ENCODE measurements around the gene ANKRD12.
A peak's percentile ranks its signal among the peaks of the same experiment; 100 is the strongest.
"Not testable (repeated sequence)": the region's sequence is repeated elsewhere in the genome, so short reads cannot be mapped to it uniquely, and the experiment has no call there.

Gene ANKRD12

GRCh38 chr18:9136315-9137155 is at the start of gene ANKRD12:
Gene ANKRD12 (plus strand): TSS chr18:9136781. CDS start chr18:9182433, 45,652 bp downstream.
- peak; percentile 96 for DNase-seq

DNA sequence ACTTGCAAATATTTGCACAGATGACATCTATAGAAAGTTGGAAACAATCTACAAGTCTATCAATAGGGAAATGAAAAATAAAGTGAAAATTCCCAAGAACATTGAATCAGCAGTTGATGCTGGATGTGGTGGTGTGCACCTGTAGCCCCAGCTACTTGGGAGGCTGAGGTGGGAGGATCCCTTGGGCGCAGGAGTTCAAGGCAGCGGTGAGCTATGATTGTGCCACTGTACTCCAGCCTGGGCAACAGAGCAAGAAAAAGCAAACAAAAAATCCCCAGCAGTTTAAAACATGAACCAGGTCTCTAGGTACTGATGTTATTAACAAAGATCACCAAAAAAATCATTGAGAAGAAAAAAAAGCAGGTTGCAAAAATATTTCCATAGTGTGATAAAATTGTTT is 49.4 kb upstream of the ANKRD12 start:
- no peak for DNase-seq

DNA sequence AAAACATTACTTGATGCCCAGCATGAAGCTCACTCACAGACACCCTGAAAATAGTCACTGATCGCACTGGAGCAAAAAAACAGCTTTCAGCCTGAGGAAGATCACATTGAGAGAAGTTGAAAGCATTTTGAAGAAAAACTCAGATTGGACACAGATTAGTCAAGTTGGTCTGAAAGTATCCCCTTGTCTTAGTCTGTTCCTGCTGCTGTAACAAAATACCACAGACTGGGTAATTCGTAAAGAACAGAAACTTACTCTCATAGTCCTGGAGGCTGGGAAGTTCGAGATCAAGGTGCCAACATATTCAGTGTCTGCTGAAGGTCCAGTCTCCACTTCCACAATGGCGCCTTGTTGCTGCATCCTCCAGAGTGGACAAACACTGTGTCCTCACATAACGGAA is 48.3 kb upstream of the ANKRD12 start:
- DNase-seq, result no peak

DNA sequence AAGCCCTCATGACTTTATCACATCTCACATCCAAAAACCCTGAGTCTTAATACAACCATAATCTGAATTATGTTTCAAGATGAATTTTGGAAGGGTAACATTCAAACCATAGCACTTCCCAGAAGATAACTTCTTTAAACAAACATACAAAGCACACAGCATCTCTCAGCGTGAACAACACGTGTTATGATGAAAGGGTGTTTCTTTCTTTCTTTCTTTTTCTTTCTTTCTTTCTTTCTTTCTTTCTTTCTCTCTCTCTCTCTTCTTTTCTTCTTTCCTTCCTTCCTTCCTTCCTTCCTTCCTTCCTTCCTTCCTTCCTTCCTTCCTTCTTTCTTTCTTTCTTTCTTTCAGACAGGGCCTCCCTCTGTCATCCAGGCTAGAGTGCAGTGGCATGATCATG is 47.9 kb upstream of the ANKRD12 start:
- not testable (repeated sequence) for DNase-seq

DNA sequence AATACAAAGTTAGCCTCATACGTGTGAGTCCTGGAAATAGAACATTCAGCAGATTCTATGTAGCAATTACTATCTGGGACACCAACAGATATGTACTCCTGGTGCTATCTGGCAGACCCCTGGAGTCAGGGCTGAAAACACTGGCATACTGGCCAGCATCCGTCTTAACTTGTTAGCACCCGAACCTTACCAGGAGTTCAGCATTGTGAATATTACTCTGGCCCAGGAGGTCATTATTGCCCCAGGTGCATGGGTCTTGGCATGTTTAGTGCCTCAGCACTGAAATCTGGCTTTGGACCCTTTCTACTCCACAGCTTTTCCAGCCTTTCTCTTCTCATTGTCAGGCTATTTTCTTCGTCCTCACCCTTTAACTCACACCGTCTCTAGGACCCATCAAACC is 46.0 kb upstream of the ANKRD12 start:
- no peak for DNase-seq

DNA sequence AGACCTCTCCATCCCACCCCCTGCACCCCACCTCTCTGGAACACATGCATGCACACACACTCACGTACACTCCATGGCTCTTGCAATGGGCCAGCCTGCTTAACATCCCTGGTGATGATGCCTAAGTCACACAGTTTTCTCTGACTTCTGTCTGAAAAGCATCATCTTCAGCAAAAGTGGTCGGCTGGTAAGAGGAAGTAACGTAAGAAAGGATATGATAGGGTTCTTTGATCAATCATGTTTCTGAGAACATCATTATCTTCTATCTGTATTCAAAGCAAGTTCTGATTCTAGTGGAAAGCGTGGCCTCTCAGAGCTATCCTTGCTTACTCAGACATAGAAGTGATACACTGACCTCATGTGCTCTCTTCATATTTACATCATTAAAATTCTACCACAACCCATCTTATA is 45.5 kb upstream of the ANKRD12 start:
- no peak for DNase-seq

- DNase-seq, result no peak
These were observed 43.9 kb upstream of the ANKRD12 start for GRCh38 chr18:9092665-9093064.

- DNase-seq, result not testable (repeated sequence)
These were observed 43.5 kb upstream of the ANKRD12 start for GRCh38 chr18:9093109-9093508.

DNA sequence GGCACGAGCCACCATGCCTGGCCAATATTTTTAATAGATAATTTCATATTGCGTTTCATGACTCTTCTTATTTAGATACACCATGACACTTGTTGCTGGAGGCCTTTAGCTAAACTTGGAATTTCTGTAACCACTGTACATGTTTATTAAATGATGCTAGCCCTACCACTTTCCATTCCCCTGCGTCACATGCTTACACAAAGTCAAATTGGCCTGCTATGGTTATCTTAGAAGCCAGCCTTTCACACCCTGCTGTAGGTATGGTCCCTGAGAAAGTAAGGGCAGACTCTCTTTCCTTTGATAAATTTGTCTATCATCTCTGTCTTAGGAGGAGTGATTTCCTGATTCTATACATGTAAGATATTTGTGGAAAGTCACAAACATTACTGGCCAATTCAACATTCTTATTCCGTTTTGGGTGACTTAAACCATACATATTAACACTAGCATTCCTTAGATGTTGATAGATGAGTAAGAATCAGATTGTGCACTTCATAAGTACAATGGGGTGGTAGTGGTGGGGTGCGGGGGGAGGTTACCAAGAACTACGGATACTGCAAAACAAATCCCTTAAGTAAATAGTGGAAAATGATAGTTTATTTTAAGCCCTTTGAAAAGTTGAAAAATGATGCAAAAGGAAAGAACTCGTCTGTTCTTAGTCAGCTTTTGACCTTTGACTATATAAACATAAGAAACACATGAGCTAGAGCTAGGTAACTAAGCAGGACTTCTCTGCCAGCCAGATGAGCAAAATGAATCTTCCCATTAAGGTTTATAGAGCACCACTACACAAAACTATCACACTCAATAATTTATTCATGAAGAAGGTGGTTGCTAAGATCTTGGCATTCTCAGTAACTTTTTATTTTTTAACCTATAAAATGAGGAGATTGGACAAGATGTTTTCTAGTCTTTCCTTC is 42.0 kb upstream of the ANKRD12 start:
- DNase-seq, result no peak

GRCh38 chr18:9095297-9096006 is 41.1 kb upstream of the ANKRD12 start:
- no peak for DNase-seq

GRCh38 chr18:9096007-9096371 is 40.6 kb upstream of the ANKRD12 start:
- DNase-seq, result no peak

- DNase-seq, result no peak
These were observed 39.9 kb upstream of the ANKRD12 start for GRCh38 chr18:9096685-9097084.

GRCh38 chr18:9097349-9097748 is 39.2 kb upstream of the ANKRD12 start:
- no peak for DNase-seq

- no peak for DNase-seq
These were observed 35.8 kb upstream of the ANKRD12 start for GRCh38 chr18:9100796-9101195.

GRCh38 chr18:9101730-9102507 is 34.7 kb upstream of the ANKRD12 start:
- no peak for DNase-seq

- peak; percentile 55 for DNase-seq
These were observed 33.8 kb upstream of the ANKRD12 start, which contains the start of gene NDUFV2 for GRCh38 chr18:9102508-9103375. Gene NDUFV2 (plus strand): TSS chr18:9102699. CDS start chr18:9102744, 45 bp downstream.

DNA sequence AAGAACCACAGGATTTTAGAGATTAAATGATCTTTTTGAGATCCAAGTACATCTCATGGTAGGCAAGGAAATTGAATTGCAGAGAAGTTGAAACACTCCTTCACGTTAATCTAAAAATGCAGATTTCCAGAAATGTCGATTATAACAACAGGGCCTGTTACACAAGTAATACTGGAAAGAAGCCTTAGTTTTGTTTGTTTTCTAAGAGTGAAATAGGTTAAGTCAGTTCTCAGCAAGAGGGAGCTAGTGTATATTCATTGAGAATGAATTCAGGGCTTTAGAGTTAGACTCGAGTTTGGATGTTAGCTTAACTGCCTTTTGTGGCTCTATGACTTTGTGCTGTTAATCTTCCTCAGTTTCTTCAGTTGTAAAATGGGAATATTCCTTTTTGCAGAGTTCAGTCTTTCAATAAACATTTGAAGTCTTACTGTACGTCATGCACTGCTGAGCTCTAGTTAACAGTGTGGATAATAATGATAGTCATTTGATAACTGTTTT is 33.2 kb upstream of the ANKRD12 start:
- DNase-seq, result no peak

DNA sequence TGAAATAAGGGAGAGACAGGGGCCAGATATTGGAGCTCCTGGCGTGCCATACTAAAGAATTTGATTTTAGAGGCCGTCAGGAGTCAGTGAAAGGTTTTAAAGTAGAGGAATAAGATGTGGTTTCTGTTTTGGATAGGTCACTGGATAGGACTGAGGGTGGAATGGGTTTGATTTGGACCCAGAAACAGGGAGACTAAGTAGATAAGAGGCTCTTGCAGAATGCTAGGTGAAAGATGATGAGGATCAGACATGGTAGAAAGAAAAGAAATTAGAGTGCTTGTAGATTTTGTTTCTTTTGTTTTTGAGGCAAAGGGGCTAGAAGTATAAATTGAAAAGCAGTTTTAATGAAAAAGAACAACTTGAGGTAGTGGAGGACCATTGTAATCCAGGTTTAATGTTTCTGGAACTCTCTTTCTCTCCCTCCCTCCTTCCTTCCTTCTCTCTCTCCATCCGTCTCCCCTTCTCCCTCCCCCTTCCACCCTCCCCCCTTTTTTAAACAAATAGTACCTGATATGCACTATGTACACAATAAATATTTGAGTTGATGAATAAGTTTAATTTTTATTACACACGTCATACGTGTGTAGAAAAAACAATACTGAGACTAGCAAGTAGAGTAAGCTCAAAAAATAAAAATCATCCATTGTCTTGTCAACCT is 32.2 kb upstream of the ANKRD12 start:
- DNase-seq, result no peak

DNA sequence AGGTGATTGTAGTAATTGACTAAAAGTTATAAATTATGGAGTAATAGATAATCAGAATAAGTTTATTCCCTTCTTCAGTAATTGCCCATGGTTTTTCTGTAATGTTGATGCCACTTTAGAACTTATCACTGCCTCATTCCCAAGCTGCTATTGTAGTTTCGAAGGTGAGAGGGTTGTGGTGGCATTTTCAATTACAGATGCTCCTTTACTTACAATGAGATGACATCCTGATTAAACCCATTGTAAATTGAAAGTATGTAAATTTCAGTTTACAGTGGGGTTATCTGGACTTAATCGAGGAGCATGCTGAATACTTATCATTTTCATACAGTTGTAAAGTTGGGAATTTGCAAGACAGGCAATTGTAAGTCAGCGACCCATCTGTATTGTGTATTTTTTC is 31.2 kb upstream of the ANKRD12 start:
- DNase-seq, result no peak

DNA sequence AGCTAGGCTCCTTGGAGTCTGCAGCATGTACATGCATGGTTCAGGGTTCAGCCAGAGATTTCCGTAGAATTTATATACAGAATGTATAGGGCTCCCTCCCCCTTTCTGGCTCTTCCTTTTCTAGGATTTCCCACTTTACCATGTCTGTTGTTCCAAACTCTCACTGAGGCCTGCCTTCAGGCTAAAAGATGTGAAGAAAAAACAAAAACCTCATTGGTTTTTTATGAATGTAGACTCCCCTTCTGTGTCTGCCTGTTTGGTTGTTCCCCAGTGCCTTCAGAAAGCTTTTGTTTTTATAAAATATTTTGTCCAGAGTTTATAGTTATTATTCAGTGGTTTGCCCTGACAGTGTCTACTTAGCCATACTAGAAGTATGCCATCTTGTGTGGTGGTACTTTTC is 30.5 kb upstream of the ANKRD12 start:
- no peak for DNase-seq

Data from cortex of kidney (tissue), 1 donor.